Measurements from ENCODE around the gene IL36RN. TPM values are rescaled to one million over a fixed set of nuclear protein-coding genes. Genes with fewer than 3 reads are reported as not detected.

The IL36RN gene
- total RNA-seq, 1 donor from 2014 or later = not detected

DNA sequence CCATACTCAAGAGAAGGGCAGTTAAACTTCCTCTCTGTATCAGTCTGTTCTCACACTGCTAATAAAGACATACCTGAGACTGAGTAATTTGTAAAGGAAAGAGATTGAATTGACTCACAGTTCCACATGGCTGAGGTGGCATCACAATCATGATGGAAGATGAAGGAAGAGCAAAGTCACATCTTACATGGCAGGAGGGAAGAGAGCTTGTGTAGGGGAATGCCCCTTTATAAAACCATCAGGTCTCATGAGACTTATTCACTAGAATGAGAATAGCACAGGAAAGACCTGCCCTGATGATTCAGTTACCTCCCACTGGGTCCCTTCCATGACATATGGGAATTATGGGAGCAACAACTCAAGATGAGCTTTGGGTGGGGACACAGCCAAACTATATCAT lies 4.9 kb upstream of the IL36RN start:
- H3K4me3 ChIP-seq = no peak overlapping the region
- intact Hi-C loops (cut with DNase I) = no loop called here
- DNase-seq (ENCODE audit: low spot score in 2 of 2) = no peak
- TF ChIP-seq CTCF (IDR thresholded peaks at IDR 0.05) = no peak
- H3K4me1 ChIP-seq = no peaks in the 10 kb centered on the region
- H3K36me3 ChIP-seq = no peaks in the 10 kb centered on the region
- H3K27me3 ChIP-seq = no peaks in the 10 kb centered on the region
- H3K9me3 ChIP-seq = no peaks in the 10 kb centered on the region
- H3K27ac ChIP-seq = no peak overlapping the region

DNA sequence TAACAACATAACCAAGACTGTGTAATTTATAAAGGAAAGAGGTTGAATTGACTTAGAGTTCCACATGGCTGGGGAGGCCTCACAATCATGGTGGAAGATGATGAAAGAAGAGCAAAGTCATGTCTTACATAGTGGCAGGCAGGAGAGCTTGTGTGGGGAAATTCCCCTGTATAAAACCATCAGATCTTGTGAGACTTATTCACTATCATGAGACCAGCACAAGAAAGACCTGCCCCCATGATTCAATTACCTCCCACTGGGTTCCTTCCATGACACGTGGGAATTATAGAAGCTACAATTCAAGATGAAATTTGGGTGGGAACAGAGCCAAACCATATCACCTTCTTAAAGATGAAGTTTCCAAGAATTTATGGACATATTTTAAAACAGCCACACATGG lies 2.5 kb upstream of the IL36RN start:
- no peaks in the 10 kb centered on the region for H3K9me3 ChIP-seq
- H3K27me3 ChIP-seq = no peaks in the 10 kb centered on the region
- no peaks in the 10 kb centered on the region for H3K36me3 ChIP-seq
- no peaks in the 10 kb centered on the region for H3K4me1 ChIP-seq
- TF ChIP-seq CTCF (IDR thresholded peaks at IDR 0.05) = no peak
- no peak overlapping the region for H3K27ac ChIP-seq
- no peak for DNase-seq (ENCODE audit: low spot score in 2 of 2)
- intact Hi-C loops (cut with DNase I) = no loop called here
- no peak overlapping the region for H3K4me3 ChIP-seq

GRCh38 chr2:113057117-113057516 lies 1.9 kb upstream of the IL36RN start:
- H3K9me3 ChIP-seq = no peaks in the 10 kb centered on the region
- no peaks in the 10 kb centered on the region for H3K27me3 ChIP-seq
- TF ChIP-seq CTCF (IDR thresholded peaks at IDR 0.05) = no peak
- H3K36me3 ChIP-seq = no peaks in the 10 kb centered on the region
- no peak overlapping the region for H3K27ac ChIP-seq
- no peaks in the 10 kb centered on the region for H3K4me1 ChIP-seq
- intact Hi-C loops (cut with DNase I) = no loop called here
- no peak overlapping the region for H3K4me3 ChIP-seq
- DNase-seq (ENCODE audit: low spot score in 2 of 2) = no peak

- H3K36me3 ChIP-seq = no peaks in the 10 kb centered on the region
- intact Hi-C loops (cut with DNase I) = no loop called here
- H3K9me3 ChIP-seq = no peaks in the 10 kb centered on the region
- no peak for DNase-seq (ENCODE audit: low spot score in 2 of 2)
- no peak overlapping the region for H3K4me3 ChIP-seq
- no peaks in the 10 kb centered on the region for H3K27me3 ChIP-seq
- no peak for TF ChIP-seq CTCF (IDR thresholded peaks at IDR 0.05)
- H3K4me1 ChIP-seq = no peaks in the 10 kb centered on the region
- H3K27ac ChIP-seq = no peak overlapping the region
These were observed 495 bp upstream of the IL36RN start for GRCh38 chr2:113058411-113058994.

GRCh38 chr2:113060396-113060795 lies 1.4 kb downstream of the IL36RN start:
- Histone ChIP-seq H3K9me3 (no peaks in the 10 kb centered on the region), H3K36me3 (no peaks in the 10 kb centered on the region), H3K27ac (no peak overlapping the region), H3K27me3 (no peaks in the 10 kb centered on the region), H3K4me1 (no peaks in the 10 kb centered on the region), H3K4me3 (no peak overlapping the region)
- no peak for DNase-seq (ENCODE audit: low spot score in 2 of 2)
- no peak for TF ChIP-seq CTCF (IDR thresholded peaks at IDR 0.05)
- intact Hi-C loops (cut with DNase I) = no loop called here

DNA sequence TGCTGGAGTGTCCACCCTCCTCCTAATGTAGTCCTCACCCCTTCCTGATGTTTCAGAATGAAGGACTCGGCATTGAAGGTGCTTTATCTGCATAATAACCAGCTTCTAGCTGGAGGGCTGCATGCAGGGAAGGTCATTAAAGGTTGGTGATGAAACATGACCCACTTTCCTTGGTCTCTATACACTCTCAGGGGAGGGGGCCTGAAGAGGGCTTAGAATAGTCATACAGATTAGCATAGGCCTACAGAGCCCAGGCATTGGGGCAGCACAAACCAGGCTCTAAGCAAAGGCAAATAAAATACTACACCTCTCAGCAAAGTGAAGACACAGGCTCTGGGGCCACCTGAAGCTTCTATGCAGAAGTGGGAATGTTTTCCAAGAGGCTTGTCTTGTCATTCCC lies 1.8 kb downstream of the IL36RN start:
- intact Hi-C loops (cut with DNase I) = no loop called here
- no peak for TF ChIP-seq CTCF (IDR thresholded peaks at IDR 0.05)
- H3K4me3 ChIP-seq = no peak overlapping the region
- no peaks in the 10 kb centered on the region for H3K36me3 ChIP-seq
- H3K27me3 ChIP-seq = no peaks in the 10 kb centered on the region
- H3K27ac ChIP-seq = no peak overlapping the region
- no peaks in the 10 kb centered on the region for H3K4me1 ChIP-seq
- no peaks in the 10 kb centered on the region for H3K9me3 ChIP-seq
- no peak for DNase-seq (ENCODE audit: low spot score in 2 of 2)
